A673 (cell line): ENCODE results near the gene CUL1. TPM values are rescaled to one million over a fixed set of nuclear protein-coding genes. Genes with fewer than 3 reads are reported as not detected.

Source experiments
- BruUV-seq: library from RNA; stranded (reverse); fragments of 400-500 nt; replicated peaks from 2 replicates; lab custom pipeline; 2021; lab: Mats Ljungman, UMichigan
- CTCF ChIA-PET: fragments of 300-600 bp; sonication (Branson Sonifier 250); formaldehyde crosslinking; loops from one replicate; lab custom pipeline; 2022; ENCODE audit warnings: antibody characterized with exemption; lab: Charles Lee
- POLR2A ChIA-PET: fragments of 300-600 bp; sonication (Branson Sonifier 250); formaldehyde crosslinking; loops from one replicate; lab custom pipeline; 2022; ENCODE audit warnings: antibody characterized with exemption; ENCODE audit not compliant: low non-redundant PET; lab: Charles Lee
- DNase-seq: peaks from one replicate; pipeline ENCODE4 v3.0.0-alpha.2; 2015; ENCODE audit warnings: low spot score
- H3K27ac ChIP-seq: fragments of 200-600 bp; sonication (generic); 2 replicates; pipeline ENCODE4 v1.5.1; 2016; ENCODE audit warnings: mixed run types, low read depth, mild to moderate bottlenecking, mixed read lengths, antibody characterized with exemption, low read length; ENCODE audit not compliant: poor library complexity, severe bottlenecking
- H3K27me3 ChIP-seq: fragments of 200-600 bp; sonication (generic); replicated peaks from 2 replicates; pipeline ENCODE4 v1.6.1; 2017; ENCODE audit warnings: mixed run types, low read depth, mild to moderate bottlenecking, mixed read lengths, antibody characterized with exemption, low read length; ENCODE audit not compliant: insufficient read depth, poor library complexity
- H3K36me3 ChIP-seq: fragments of 200-600 bp; sonication (generic); 2 replicates; pipeline ENCODE4 v1.6.1; 2016; ENCODE audit warnings: mixed run types, mild to moderate bottlenecking, mixed read lengths, antibody characterized with exemption, low read length; ENCODE audit not compliant: insufficient read depth, poor library complexity, severe bottlenecking
- H3K4me1 ChIP-seq: fragments of 200-600 bp; sonication (generic); 2 replicates; pipeline ENCODE4 v1.6.1; 2017; ENCODE audit warnings: mixed run types, mild to moderate bottlenecking, mixed read lengths, antibody characterized with exemption, low read length; ENCODE audit not compliant: insufficient read depth, poor library complexity, severe bottlenecking
- H3K4me3 ChIP-seq: fragments of 200-600 bp; sonication (generic); 2 replicates; pipeline ENCODE4 v1.5.1; 2016; ENCODE audit warnings: low read depth, mixed run types, mild to moderate bottlenecking, mixed read lengths, low read length; ENCODE audit not compliant: poor library complexity, severe bottlenecking
- H3K9me3 ChIP-seq: fragments of 200-600 bp; sonication (generic); 2 replicates; pipeline ENCODE4 v1.6.1; 2016; ENCODE audit warnings: mixed run types, low read depth, mild to moderate bottlenecking, mixed read lengths, antibody characterized with exemption, low read length; ENCODE audit not compliant: poor library complexity, severe bottlenecking
- CTCF ChIP-seq: fragments of 300-800, 200-600 bp; sonication (generic); conservative IDR thresholded peaks from 2 replicates; pipeline ENCODE4 v1.5.1; 2017; ENCODE audit warnings: low read depth, mild to moderate bottlenecking, antibody characterized with exemption, low read length, moderate library complexity, mixed read lengths
- EZH2 ChIP-seq: fragments of 200-600 bp; sonication (generic); IDR thresholded peaks from 2 replicates; pipeline ENCODE4 v1.6.1; 2017; ENCODE audit warnings: borderline replicate concordance, low read depth, mild to moderate bottlenecking, mixed read lengths, antibody characterized with exemption, low read length; ENCODE audit not compliant: poor library complexity, severe bottlenecking
- intact Hi-C: fragments of 100-400 bp; cut with micrococcal nuclease; formaldehyde crosslinking; loops from one replicate; pipeline ENCODE4 v1.10.0; 2022; ENCODE audit not compliant: unreplicated experiment
- total RNA-seq: library from RNA; stranded (reverse); gene quantifications from 2 replicates; pipeline ENCODE4 v1.2.3, GENCODE V29; 2021

The CUL1 gene
- total RNA-seq, 1 experiment from 2014 or later = 75.5 TPM

GRCh38 chr7:148711191-148712102, 12.7 kb downstream of the CUL1 start:
- intact Hi-C loops = no loop called here
- TF ChIP-seq CTCF (no peak), EZH2 (no peak)
- CTCF ChIA-PET = no interaction called here
- peaks cover 7% of the 10 kb centered on the region for H3K4me1 ChIP-seq
- no peak for DNase-seq
- POLR2A ChIA-PET = no interaction called here
- BruUV-seq = no TSS peak
- no peaks in the 10 kb centered on the region for H3K27me3 ChIP-seq
- no peaks in the 10 kb centered on the region for H3K36me3 ChIP-seq
- no peaks in the 10 kb centered on the region for H3K9me3 ChIP-seq
- H3K4me3 ChIP-seq = no peak overlapping the region
- H3K27ac ChIP-seq = no peak overlapping the region

- DNase-seq = no peak
- no peak overlapping the region for H3K4me3 ChIP-seq
- H3K9me3 ChIP-seq = no peaks in the 10 kb centered on the region
- intact Hi-C loops = no loop called here
- ChIA-PET CTCF (no interaction called here), POLR2A (no interaction called here)
- H3K27me3 ChIP-seq = no peaks in the 10 kb centered on the region
- no TSS peak for BruUV-seq
- H3K27ac ChIP-seq = no peak overlapping the region
- H3K36me3 ChIP-seq = no peaks in the 10 kb centered on the region
- TF ChIP-seq CTCF (no peak), EZH2 (no peak)
- H3K4me1 ChIP-seq = peaks cover 7% of the 10 kb centered on the region
These were observed 14.1 kb downstream of the CUL1 start for GRCh38 chr7:148712678-148713329.

GRCh38 chr7:148714498-148714897, 15.8 kb downstream of the CUL1 start:
- CTCF ChIA-PET = no interaction called here
- no TSS peak for BruUV-seq
- H3K4me3 ChIP-seq = no peak overlapping the region

More at GRCh38 chr7:148714498-148714897, 15.8 kb downstream of the CUL1 start:
- intact Hi-C loops = no loop called here
- POLR2A ChIA-PET = no interaction called here
- no peak for TF ChIP-seq CTCF
- no peak for TF ChIP-seq EZH2
- no peaks in the 10 kb centered on the region for H3K36me3 ChIP-seq
- H3K9me3 ChIP-seq = no peaks in the 10 kb centered on the region
- peaks cover 7% of the 10 kb centered on the region for H3K4me1 ChIP-seq
- DNase-seq = no peak
- no peaks in the 10 kb centered on the region for H3K27me3 ChIP-seq
- H3K27ac ChIP-seq = no peak overlapping the region
